Measurements from ENCODE around the gene CLPTM1.
"Not testable (repeated sequence)": the region's sequence is repeated elsewhere in the genome, so short reads cannot be mapped to it uniquely, and the experiment has no call there.

Gene CLPTM1

DNA sequence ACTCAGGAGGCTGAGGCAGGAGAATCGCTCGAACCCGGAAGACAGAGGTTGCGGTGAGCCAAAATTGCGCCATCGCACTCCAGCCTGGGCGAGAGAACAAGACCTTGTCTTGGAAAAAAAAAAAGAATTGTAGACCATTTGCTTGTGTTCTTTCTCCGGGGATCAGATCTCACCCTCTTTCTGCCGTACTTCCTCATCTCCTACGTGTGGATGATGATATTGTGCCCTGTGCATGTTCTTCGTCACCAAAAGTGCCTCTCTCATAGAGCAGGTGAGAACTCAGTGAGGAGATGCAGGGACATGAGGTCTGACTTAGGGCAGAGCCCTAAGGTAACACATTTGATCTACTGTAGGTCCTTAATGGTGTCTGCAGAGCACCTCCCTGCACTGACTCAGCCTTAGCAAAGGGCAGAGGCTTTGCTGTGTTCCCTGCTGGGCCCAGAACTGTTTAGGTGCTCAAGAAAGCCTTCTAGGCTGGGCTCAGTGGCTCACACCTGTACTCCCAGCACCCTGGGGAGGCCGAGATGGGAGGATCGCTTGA is 8.1 kb upstream of the CLPTM1 start:
- DNase-seq: no peak

DNA sequence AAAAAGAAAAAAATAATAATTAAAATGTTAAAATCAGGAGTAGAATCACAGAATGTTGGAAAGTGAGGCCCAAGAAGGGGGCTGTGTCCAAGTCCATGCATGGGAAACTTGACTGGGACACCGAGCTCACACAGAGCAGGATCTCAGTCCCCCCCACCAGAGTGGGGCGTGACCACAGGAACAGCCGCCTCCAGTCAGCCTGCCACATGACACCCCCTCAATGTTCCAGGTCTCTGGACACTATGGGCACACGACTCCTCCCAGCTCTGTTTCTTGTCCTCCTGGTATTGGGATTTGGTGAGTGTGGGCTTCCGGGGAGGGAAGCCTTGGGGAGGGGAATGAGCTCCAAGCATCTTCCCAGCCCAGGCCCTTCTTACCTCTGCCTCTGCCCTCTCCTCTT is 6.9 kb upstream of the CLPTM1 start:
- DNase-seq: no peak

DNA sequence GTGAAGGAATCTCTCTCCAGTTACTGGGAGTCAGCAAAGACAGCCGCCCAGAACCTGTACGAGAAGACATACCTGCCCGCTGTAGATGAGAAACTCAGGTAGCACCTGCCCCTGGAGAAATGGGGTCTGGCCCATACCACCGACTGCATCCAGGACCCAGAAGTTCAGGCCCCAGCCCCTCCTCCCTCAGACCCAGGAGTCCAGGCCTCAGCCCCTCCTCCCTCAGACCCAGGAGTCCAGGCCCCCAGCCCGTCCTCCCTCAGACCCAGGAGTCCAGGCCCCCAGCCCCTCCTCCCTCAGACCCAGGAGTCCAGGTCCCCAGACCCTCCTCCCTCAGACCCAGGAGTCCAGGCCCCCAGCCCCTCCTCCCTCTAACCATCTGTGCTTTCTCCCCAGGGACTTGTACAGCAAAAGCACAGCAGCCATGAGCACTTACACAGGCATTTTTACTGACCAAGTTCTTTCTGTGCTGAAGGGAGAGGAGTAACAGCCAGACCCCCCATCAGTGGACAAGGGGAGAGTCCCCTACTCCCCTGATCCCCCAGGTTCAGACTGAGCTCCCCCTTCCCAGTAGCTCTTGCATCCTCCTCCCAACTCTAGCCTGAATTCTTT is 6.3 kb upstream of the CLPTM1 start:
- no peak for DNase-seq

DNA sequence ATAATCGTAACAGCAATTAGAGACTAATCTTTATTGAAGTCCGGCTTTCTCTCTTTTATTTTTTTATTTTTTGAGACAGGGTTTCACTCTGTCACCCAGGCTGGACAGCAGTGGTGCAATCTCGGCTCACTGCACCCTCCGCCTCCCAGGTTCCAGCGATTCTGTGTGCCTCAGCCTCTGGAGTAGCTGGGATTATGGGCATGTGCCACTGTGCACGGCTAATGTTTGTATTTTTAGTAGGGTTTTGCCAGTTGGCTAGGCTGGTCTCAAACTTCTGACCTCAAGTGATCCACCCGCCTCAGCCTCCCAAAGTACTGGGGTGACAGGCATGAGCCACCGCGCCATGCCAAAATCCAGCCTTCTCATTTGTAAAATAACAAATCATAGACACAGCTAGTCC is 5.6 kb upstream of the CLPTM1 start:
- DNase-seq: no peak

DNA sequence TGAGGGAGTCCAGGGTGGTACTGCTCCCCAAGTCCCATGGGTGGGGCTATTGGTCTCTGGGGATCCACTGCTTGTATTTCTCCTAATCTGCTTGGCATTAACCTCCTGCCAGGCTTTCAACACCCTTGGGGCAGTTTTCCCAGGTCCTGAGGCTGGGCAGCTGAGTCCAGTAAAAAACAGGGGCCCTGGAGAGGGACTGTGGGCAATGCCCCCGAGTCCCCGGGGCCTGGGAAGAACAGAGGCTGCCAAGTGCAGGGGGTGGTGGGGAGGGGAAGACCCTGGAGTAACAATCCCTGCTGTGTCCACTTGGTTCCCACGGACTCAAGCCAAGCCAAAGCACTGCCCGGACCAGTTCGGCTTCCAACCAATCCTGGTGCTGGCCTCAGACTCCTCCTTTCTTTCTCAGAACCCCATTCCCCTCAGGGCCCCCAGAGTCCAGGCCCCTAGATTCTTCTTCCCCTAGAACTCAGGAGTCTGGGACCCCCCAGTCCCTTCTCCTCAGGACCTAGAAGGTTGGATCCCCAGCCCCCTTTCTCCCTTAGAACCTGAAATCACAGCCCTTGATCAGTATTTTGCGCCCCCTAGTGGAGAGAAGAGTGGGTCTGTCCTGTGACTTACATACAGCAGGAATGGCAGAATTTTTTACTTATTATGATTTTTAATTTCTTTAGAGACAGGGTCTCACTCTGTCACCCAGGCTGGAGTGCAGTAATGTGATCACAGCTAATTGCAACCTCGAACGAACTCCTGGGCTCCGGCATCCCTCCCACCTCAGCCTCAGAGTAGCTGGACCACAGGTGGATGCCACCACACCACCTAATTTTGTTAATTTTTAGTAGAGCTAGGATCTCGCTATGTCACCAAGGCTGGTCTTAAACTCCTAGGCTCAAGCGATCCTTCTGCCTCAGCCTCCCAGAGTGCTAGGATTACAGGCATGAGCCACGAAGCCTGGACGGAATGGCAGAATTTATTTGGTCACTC is 3.7 kb upstream of the CLPTM1 start:
- DNase-seq: peak; percentile 60

DNA sequence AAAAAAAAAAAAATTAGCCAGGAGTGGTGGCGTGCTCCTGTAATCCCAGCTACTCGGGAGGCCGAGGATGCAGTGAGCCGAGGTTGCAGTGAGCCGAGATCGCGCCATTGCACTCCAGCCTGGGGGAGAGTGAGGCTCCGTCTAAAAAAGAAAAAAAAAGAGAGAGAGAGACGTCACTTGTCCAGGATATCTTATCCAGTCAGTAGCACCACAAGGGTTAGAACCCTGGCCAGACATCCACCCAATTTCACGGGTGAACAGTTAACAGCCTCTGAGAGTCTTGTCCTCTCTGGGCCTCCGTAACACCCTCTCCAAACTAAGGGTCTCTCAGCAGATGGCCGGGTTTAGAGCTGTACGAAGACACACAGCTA is 917 bp upstream of the CLPTM1 start:
- DNase-seq: no peak

DNA sequence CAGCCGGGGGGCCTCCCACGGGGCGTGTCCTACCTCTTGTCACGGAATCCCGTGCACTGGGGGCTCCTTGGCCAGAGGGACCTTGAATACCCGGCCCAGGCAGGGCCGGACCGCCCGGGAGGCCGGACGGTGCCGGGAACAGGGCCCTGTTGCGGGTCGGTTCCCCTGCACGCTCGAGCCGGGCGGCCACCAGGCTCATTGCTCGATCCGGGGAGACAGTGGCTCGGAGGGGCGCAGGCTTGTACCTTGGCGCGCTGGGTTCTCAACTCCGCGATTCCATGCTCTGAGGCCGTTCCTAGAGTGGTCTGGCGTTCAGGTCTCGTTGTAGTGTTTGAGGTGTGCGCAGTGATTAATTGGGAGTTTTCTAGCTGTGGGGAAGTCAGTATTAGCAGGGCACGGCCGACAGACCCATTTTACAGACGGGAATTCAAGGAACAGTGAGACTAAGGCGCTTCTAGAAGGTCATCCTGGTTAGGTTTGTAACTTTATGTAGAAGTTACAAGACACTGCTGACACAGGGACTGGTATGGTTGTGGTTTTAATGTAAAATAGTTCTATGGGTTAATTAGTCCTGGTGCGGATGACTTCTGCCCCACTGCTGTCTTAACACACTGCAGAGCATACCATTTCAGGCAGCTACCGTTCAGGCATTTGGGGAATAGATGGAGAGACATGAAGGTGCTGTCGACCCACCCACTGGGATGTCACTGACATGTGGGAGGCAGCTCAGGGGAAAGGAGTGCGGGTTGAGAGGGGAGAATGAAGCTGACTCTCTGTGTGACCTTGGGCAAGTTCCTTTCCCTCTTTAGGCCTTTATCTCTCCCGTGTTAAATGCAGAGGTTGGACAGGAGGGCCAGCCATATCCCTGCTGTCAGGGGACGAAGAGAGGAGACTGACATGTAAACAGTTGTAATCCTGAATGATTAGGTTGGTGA is 592 bp downstream of the CLPTM1 start:
- DNase-seq: no peak

DNA sequence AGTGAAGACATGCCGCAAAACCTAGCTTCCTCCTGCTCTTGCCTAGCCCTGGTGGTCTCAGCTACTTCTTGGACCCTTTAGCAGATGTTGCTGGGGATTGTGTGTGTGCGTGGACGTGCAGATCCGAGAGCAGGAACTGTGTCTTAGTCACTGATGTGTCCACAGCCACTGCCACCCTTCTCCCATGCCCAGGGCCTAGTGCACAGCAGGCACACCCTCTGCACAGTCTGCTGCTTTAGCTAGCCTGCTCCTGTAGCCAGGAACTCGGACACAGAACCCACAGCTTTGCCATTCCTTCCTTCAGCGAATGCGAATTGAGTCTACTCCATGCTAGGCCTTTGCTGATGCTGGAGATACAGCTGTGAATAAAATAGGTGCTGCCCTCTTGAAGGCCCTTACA is 2.3 kb downstream of the CLPTM1 start:
- no peak for DNase-seq

DNA sequence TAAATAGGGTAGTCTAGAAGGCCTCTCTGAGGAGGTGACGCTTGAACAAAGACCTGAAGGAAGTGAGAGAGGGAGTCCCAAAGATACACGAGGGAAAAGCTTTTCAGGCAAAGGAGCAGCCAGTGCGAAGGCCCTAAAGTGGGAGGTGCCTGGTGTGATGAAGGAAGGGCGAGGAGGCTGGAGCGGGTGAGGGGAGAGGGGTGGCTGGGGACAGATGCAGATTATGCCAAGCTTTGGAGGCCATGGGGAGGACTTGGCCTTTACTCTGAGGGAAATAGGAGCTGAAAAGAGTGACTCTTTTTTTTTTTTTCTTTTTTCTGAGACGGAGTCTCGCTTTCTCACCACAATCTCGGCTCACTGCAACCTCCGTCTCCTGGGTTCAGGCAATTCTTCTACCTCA is 2.9 kb downstream of the CLPTM1 start:
- no peak for DNase-seq

DNA sequence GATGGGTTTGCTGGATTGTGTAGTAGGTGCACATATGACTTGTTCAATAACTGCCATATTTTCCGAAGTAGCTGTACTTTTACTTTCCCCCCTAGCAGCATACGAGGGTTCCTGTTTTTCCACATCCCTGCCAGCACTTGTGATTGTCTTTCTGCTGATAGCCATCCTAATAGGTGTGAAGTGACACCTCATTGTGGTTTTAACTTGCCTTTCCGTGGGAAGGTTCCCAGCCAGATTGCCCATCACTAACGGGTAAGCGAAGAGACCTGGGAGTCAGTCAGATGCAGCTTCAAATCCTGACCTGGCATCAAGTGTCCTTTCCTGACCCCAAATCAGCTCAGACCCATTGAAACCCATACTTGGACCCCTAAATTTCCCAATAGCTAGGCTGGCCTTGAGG is 4.5 kb downstream of the CLPTM1 start:
- DNase-seq: no peak

DNA sequence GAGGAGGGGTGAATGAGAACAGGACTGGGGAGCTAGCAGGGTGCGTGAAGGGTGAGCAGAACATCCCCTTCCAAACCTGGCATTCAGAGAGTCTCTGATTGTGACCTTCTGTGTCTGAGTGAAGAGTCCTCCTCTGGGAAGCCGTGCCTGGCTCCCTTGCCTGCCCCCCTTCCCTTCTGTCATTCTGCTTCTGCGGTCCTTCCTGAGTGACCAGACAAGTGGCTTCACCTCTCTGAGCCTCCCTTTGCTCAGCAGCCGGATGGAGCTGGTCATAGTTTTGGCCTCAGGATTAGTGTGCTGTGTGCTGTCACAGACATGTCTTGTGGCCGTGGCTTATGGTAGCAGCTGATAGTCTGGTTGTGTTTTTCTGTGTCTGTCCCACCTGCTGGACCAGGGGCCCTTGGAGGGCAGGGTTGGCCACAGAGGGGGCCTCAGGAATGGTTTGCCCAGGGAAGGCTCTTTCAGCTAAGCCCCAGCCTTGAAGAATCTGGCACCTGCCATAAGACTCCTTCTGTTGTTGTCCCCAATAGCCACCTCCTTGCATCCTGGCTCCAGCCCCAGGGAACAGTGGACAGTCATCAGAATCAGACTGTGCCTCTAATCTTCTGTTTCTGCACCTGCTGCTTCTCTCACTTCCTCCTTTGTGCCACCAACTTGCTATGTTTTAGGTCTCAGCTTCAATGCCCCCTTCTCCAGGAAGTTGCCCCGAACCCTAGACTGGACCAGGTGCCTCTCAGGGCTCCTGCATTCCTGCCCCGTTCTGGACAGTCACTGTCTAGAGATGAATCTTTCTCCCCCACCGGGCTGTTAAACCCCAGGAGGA is 5.9 kb downstream of the CLPTM1 start:
- no peak for DNase-seq

DNA sequence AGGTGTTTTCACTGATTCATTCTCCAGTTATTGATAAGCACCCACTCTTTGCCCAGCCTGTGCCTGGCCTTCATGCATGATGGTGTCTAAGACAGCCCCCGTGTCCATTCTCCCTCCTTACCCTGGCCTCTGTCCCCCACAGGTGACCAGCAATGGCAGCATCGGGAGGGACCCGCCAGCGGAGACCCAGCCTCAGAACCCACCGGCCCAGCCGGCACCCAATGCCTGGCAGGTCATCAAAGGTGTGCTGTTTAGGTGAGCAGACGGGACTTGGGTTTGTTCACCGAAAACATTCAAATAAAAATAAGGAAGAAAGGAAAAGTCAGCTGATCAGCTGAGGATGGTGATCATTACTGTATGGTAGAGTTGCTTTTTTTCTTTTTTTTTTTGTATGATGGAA is 6.6 kb downstream of the CLPTM1 start:
- no peak for DNase-seq

DNA sequence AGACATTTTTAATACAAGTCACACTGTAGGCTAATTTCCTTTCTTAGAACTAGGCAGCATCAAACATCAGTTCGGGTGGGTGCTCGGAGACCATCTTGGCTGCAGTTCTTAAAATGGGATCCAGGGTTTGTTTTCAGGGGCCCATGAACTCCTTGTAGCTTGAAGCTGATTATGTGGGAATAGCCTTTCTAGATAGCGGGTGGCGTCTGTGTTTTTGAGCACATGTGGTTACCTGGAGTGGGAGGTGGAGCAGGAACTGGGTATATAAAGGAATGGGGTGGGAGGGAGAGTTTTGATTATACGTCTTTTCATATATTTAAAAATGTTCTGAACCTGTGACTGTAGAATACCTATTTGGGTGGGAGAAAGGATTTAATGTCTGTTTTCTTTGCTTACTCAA is 12.9 kb downstream of the CLPTM1 start:
- no peak for DNase-seq

DNA sequence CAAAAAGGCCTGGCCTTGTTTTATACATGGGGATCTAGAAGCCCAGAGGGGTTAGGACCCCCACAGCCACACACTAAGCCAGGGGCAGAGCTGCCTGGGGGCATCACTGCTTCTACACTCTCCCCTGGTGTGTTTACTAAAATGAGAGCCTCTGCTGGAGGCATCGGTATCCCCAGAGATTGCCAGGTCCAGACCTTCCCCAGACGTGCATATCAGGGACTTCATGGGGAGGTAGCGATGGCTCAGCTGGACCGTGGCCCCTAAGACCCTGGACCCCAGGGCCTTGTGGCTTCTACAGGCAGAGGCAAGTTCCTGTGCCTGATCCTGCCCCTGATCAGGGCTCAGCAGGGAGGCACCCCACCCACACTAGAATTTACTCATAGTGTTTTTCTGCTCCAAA is 13.5 kb downstream of the CLPTM1 start:
- no peak for DNase-seq

DNA sequence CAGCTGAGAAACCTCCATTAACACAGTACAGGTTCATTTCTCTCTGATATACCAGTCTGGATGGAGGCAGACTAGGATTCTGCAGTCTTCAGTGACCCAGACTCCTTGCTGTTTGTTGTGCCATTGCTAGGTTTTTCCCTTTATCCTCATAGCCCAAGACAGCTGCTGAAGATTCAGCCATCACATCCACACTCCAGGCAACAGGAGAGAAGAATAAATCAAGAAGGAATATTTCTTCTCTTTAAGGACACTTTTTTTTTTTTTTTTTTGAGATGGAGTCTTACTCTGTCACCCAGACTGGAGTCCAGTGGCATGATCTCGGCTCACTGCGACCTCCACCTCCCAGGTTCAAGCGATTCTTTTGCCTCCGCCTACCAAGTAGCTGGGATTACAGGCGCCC is 14.3 kb downstream of the CLPTM1 start:
- no peak for DNase-seq

DNA sequence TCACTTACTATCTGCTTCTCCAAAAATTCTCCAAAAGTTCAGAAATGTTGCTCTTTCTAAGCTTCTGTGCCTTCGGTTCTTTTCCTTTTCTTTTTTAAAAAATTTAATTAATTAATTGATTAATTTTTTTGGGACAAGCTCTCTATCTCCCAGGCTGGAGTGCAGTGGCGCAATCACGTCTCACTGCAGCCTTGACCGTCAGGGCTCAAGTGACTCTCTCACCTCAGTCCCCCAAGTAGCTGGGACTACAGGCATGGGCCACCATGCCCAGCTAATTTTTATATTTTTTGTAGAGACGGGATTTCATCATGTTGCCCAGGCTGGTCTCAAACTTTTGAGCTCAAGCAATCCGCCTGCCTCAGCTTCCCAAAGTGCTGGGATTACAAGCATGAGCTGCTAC is 16.3 kb downstream of the CLPTM1 start:
- DNase-seq: not testable (repeated sequence)

DNA sequence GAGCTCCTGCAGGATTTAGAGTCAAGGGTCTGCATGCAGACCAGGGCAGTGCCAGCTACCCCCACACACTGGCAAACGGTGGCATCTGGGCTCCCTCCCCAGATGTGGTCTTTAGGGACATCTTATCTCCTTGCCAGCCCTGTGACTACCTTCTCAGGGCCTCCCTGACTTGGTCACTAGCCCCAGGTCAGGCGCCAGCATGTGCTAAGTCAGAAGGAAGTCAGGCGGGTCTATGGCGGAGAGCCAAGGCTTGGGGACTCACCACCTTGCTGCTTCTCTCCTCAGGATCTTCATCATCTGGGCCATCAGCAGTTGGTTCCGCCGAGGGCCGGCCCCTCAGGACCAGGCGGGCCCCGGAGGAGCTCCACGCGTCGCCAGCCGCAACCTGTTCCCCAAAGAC is 17.6 kb downstream of the CLPTM1 start:
- no peak for DNase-seq

DNA sequence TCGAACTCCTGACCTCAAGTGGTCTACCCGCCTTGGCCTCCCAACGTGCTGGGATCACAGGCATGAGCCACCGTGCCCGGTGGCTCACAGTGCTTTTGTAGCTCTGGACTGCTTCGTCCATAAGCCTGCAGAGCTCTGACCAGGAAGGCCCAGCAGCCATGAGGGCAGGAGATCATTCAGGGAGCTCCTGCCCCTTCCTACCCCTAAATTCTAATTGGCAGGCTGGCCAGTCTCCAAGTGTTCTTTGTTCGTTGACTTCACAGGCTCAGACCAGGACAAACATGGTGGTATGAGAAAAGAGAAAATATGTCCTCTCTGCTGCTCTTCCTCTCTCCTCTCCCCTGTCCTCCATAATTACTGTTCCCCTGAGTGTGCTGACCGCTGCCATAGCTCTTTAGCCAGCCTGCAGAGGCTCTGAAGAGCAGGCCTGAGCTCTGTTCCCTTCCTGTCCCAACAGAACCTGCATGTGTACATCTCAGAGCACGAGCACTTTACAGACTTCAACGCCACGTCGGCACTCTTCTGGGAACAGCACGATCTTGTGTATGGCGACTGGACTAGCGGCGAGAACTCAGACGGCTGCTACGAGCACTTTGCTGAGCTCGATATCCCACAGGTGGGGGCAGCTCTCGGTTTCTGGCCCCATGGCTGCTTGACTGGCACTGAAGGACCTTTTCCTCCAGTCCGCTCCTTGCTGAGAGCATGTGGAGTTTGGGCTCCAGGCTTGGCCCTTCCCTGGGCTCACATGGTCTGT is 19.0 kb downstream of the CLPTM1 start:
- no peak for DNase-seq

DNA sequence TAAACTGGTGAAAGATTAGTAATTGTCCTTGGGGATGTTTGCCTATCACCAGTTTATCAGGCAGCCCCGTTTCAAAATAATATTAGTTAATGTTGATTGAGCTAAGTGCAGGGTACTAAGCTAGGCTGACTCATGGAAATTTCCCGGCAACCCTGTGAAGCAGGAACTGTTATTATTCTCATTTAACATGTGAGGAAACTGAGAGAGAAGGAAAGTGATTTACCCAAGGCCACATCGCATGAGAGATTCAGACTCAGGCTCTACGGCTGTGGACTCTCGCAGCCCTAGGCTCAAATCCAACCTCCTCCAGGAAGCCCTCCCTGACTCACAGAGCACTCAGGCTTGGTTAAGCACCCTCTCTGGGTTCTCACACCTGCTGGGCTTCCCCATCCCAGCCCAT is 19.7 kb downstream of the CLPTM1 start:
- DNase-seq: no peak

DNA sequence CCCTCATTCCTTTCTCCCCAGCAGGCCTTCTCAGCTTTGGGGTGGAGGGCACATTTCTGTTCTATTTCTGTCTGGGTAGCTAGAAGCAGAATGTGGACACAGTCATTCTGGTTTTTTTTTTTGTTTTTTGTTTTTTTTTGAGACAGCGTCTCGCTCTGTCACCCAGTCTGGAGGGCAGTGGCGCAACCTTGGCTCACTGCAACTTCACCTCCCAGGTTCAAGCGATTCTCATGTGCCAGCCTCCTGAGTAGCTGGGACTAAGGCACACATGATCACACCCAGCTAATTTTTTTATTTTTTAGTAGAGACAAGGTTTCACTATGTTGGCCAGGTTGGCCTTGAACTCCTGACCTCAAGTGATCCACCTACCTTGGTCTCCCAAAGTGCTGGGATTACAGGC is 20.3 kb downstream of the CLPTM1 start:
- no peak for DNase-seq

DNA sequence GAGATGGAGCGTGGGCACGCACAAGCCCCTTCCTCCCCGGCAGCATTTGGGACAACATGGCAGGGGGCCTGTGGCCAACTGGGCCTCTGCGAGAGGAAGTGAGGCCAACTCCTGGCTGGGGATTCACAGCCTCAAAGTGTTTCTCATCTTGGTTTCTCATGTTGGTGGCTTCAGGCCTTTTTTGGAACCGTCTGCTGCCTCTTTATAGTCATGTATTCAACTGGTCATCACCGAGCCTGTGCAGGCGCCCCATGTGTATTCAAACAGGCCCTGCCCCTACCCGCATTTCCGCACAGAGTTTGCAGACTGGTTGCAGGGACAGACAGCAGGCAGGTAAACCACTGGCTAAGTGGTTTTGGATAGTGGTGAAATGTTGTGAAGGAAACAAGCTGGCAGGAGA is 28.8 kb downstream of the CLPTM1 start:
- no peak for DNase-seq

DNA sequence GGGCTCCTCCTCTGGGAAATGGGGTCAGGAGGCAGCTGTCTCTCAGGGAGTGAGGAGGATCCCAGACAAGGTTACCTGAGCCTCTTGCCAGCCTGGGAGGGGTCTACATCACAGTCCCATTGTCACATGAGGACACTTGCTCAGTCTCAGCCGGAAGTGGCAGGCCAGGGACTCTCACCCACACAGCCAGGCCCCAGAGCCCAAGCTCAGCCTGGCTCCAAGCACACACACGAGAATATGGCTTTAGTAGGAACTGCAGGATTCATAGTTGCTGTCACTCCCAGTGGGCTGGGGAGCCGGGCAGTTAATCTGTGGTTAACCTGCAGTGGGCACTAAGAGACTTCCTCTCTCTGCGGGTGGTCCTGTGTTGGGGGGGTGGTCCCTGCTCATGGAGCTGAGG is 30.3 kb downstream of the CLPTM1 start:
- DNase-seq: no peak

Data from NCI-H1105 treated with DMSO at 0.1 percent for 48 hours (cell line).